NCI-H1092 (cell line): ENCODE results near the gene ERC2.

Source experiments
- DNase-seq: peaks from one replicate; lab custom pipeline; 2025; lab: John Stamatoyannopoulos, UW

The ERC2 gene

GRCh38 chr3:55824406-55824805, 643.9 kb downstream of the ERC2 start:
- DNase-seq = no peak

GRCh38 chr3:55823829-55824228, 644.4 kb downstream of the ERC2 start:
- DNase-seq = no peak

- no peak for DNase-seq
Measured at GRCh38 chr3:55823001-55823400, 645.3 kb downstream of the ERC2 start.

- no peak for DNase-seq
Measured at GRCh38 chr3:55819005-55819404, 649.3 kb downstream of the ERC2 start.

- DNase-seq = no peak
Measured at GRCh38 chr3:55818485-55818884, 649.8 kb downstream of the ERC2 start.

- DNase-seq = no peak
Measured at GRCh38 chr3:55816794-55817576, 651.3 kb downstream of the ERC2 start.

GRCh38 chr3:55815262-55815661, 653.0 kb downstream of the ERC2 start:
- no peak for DNase-seq

- DNase-seq = no peak
Measured at GRCh38 chr3:55813268-55814097, 654.8 kb downstream of the ERC2 start.

GRCh38 chr3:55812394-55813013, 655.8 kb downstream of the ERC2 start:
- no peak for DNase-seq

GRCh38 chr3:55807210-55807609, 661.1 kb downstream of the ERC2 start:
- DNase-seq = no peak

GRCh38 chr3:55805169-55805568, 663.1 kb downstream of the ERC2 start:
- no peak for DNase-seq

- DNase-seq = no peak
Measured at GRCh38 chr3:55804170-55805095, 663.8 kb downstream of the ERC2 start.

- no peak for DNase-seq
Measured at GRCh38 chr3:55802816-55803215, 665.5 kb downstream of the ERC2 start.

- DNase-seq = no peak
Measured at GRCh38 chr3:55801676-55802075, 666.6 kb downstream of the ERC2 start.

GRCh38 chr3:55801068-55801467, 667.2 kb downstream of the ERC2 start:
- DNase-seq = no peak

GRCh38 chr3:55797775-55798174, 670.5 kb downstream of the ERC2 start:
- DNase-seq = no peak

GRCh38 chr3:55797084-55797483, 671.2 kb downstream of the ERC2 start:
- DNase-seq = no peak

GRCh38 chr3:55796533-55796932, 671.7 kb downstream of the ERC2 start:
- no peak for DNase-seq

- no peak for DNase-seq
Measured at GRCh38 chr3:55795746-55796145, 672.5 kb downstream of the ERC2 start.

GRCh38 chr3:55795296-55795695, 673.0 kb downstream of the ERC2 start:
- no peak for DNase-seq

GRCh38 chr3:55792742-55793141, 675.5 kb downstream of the ERC2 start:
- DNase-seq = no peak

GRCh38 chr3:55792009-55792408, 676.3 kb downstream of the ERC2 start:
- DNase-seq = no peak
